ENCODE measurements around the gene EFNA4.

Gene EFNA4

GRCh38 chr1:155094622-155094948, 31.0 kb downstream of the EFNA4 start:
- Histone ChIP-seq H3K4me3 (ENCODE audit: low read length in 2 of 2) (no peak overlapping the region), H3K27ac (ENCODE audit: low read length) (peak overlapping the region; percentile 62), H3K27me3 (ENCODE audit: control insufficient read depth in 1 of 2, insufficient read depth in 2 of 2, low read length in 2 of 2) (no peaks in the 10 kb centered on the region), H3K9ac (ENCODE audit: low read length in 2 of 2) (peak overlapping the region; percentile 14 to 36), H3K4me1 (ENCODE audit: control insufficient read depth, insufficient read depth, low read length) (peaks cover 23% of the 10 kb centered on the region), H3K36me3 (ENCODE audit: control insufficient read depth in 2 of 2, insufficient read depth in 2 of 2, low read length in 2 of 2) (no peaks in the 10 kb centered on the region), H3K9me3 (ENCODE audit: control insufficient read depth in 2 of 2, low read length in 2 of 2) (no peaks in the 10 kb centered on the region)

GRCh38 chr1:155099331-155099730, 35.8 kb downstream of the EFNA4 start:
- Histone ChIP-seq H3K9me3 (ENCODE audit: control insufficient read depth in 2 of 2, low read length in 2 of 2) (no peaks in the 10 kb centered on the region), H3K4me1 (ENCODE audit: control insufficient read depth, insufficient read depth, low read length) (peaks cover 3% of the 10 kb centered on the region), H3K9ac (ENCODE audit: low read length in 2 of 2) (no peak overlapping the region), H3K36me3 (ENCODE audit: control insufficient read depth in 2 of 2, insufficient read depth in 2 of 2, low read length in 2 of 2) (no peaks in the 10 kb centered on the region), H3K4me3 (ENCODE audit: low read length in 2 of 2) (no peak overlapping the region), H3K27ac (ENCODE audit: low read length) (no peak overlapping the region), H3K27me3 (ENCODE audit: control insufficient read depth in 1 of 2, insufficient read depth in 2 of 2, low read length in 2 of 2) (no peaks in the 10 kb centered on the region)

- Histone ChIP-seq H3K9me3 (ENCODE audit: control insufficient read depth in 2 of 2, low read length in 2 of 2) (no peaks in the 10 kb centered on the region), H3K4me3 (ENCODE audit: low read length in 2 of 2) (no peak overlapping the region), H3K27me3 (ENCODE audit: control insufficient read depth in 1 of 2, insufficient read depth in 2 of 2, low read length in 2 of 2) (no peaks in the 10 kb centered on the region), H3K36me3 (ENCODE audit: control insufficient read depth in 2 of 2, insufficient read depth in 2 of 2, low read length in 2 of 2) (no peaks in the 10 kb centered on the region), H3K9ac (ENCODE audit: low read length in 2 of 2) (no peak overlapping the region), H3K4me1 (ENCODE audit: control insufficient read depth, insufficient read depth, low read length) (no peaks in the 10 kb centered on the region), H3K27ac (ENCODE audit: low read length) (no peak overlapping the region)
Measured at GRCh38 chr1:155103325-155103724, 39.8 kb downstream of the EFNA4 start.

- no peaks in the 10 kb centered on the region for H3K4me1 ChIP-seq (ENCODE audit: control insufficient read depth, insufficient read depth, low read length)
- H3K27me3 ChIP-seq (ENCODE audit: control insufficient read depth in 1 of 2, insufficient read depth in 2 of 2, low read length in 2 of 2), result no peaks in the 10 kb centered on the region
- H3K4me3 ChIP-seq (ENCODE audit: low read length in 2 of 2), result no peak overlapping the region
- H3K9ac ChIP-seq (ENCODE audit: low read length in 2 of 2), result no peak overlapping the region
- no peaks in the 10 kb centered on the region for H3K9me3 ChIP-seq (ENCODE audit: control insufficient read depth in 2 of 2, low read length in 2 of 2)
- H3K36me3 ChIP-seq (ENCODE audit: control insufficient read depth in 2 of 2, insufficient read depth in 2 of 2, low read length in 2 of 2), result no peaks in the 10 kb centered on the region
- H3K27ac ChIP-seq (ENCODE audit: low read length), result no peak overlapping the region
Measured at GRCh38 chr1:155104605-155105534, 41.3 kb downstream of the EFNA4 start.

- Histone ChIP-seq H3K36me3 (ENCODE audit: control insufficient read depth in 2 of 2, insufficient read depth in 2 of 2, low read length in 2 of 2) (no peaks in the 10 kb centered on the region), H3K4me1 (ENCODE audit: control insufficient read depth, insufficient read depth, low read length) (no peaks in the 10 kb centered on the region), H3K9ac (ENCODE audit: low read length in 2 of 2) (no peak overlapping the region), H3K4me3 (ENCODE audit: low read length in 2 of 2) (no peak overlapping the region), H3K27ac (ENCODE audit: low read length) (no peak overlapping the region), H3K27me3 (ENCODE audit: control insufficient read depth in 1 of 2, insufficient read depth in 2 of 2, low read length in 2 of 2) (no peaks in the 10 kb centered on the region), H3K9me3 (ENCODE audit: control insufficient read depth in 2 of 2, low read length in 2 of 2) (no peaks in the 10 kb centered on the region)
Measured at GRCh38 chr1:155105604-155106011, 42.1 kb downstream of the EFNA4 start.

- Histone ChIP-seq H3K4me1 (ENCODE audit: control insufficient read depth, insufficient read depth, low read length) (no peaks in the 10 kb centered on the region), H3K36me3 (ENCODE audit: control insufficient read depth in 2 of 2, insufficient read depth in 2 of 2, low read length in 2 of 2) (no peaks in the 10 kb centered on the region), H3K4me3 (ENCODE audit: low read length in 2 of 2) (no peak overlapping the region), H3K27ac (ENCODE audit: low read length) (no peak overlapping the region), H3K27me3 (ENCODE audit: control insufficient read depth in 1 of 2, insufficient read depth in 2 of 2, low read length in 2 of 2) (no peaks in the 10 kb centered on the region), H3K9me3 (ENCODE audit: control insufficient read depth in 2 of 2, low read length in 2 of 2) (no peaks in the 10 kb centered on the region), H3K9ac (ENCODE audit: low read length in 2 of 2) (no peak overlapping the region)
Measured at GRCh38 chr1:155106862-155107261, 43.3 kb downstream of the EFNA4 start.

- Histone ChIP-seq H3K4me3 (ENCODE audit: low read length in 2 of 2) (no peak overlapping the region), H3K9ac (ENCODE audit: low read length in 2 of 2) (no peak overlapping the region), H3K27ac (ENCODE audit: low read length) (no peak overlapping the region)
Measured at GRCh38 chr1:155107309-155108264, 44.0 kb downstream of the EFNA4 start.

GRCh38 chr1:155108296-155108695, 44.8 kb downstream of the EFNA4 start:
- no peaks in the 10 kb centered on the region for H3K27me3 ChIP-seq (ENCODE audit: control insufficient read depth in 1 of 2, insufficient read depth in 2 of 2, low read length in 2 of 2)
- H3K9ac ChIP-seq (ENCODE audit: low read length in 2 of 2), result no peak overlapping the region
- H3K4me1 ChIP-seq (ENCODE audit: control insufficient read depth, insufficient read depth, low read length), result no peaks in the 10 kb centered on the region
- H3K9me3 ChIP-seq (ENCODE audit: control insufficient read depth in 2 of 2, low read length in 2 of 2), result no peaks in the 10 kb centered on the region
- H3K4me3 ChIP-seq (ENCODE audit: low read length in 2 of 2), result no peak overlapping the region
- no peaks in the 10 kb centered on the region for H3K36me3 ChIP-seq (ENCODE audit: control insufficient read depth in 2 of 2, insufficient read depth in 2 of 2, low read length in 2 of 2)
- H3K27ac ChIP-seq (ENCODE audit: low read length), result no peak overlapping the region

More at GRCh38 chr1:155107309-155108264, 44.0 kb downstream of the EFNA4 start:
- Histone ChIP-seq H3K9me3 (ENCODE audit: control insufficient read depth in 2 of 2, low read length in 2 of 2) (no peaks in the 10 kb centered on the region), H3K36me3 (ENCODE audit: control insufficient read depth in 2 of 2, insufficient read depth in 2 of 2, low read length in 2 of 2) (no peaks in the 10 kb centered on the region), H3K27me3 (ENCODE audit: control insufficient read depth in 1 of 2, insufficient read depth in 2 of 2, low read length in 2 of 2) (no peaks in the 10 kb centered on the region), H3K4me1 (ENCODE audit: control insufficient read depth, insufficient read depth, low read length) (no peaks in the 10 kb centered on the region)

- no peak overlapping the region for H3K9ac ChIP-seq (ENCODE audit: low read length in 2 of 2)
- no peaks in the 10 kb centered on the region for H3K36me3 ChIP-seq (ENCODE audit: control insufficient read depth in 2 of 2, insufficient read depth in 2 of 2, low read length in 2 of 2)
- no peaks in the 10 kb centered on the region for H3K4me1 ChIP-seq (ENCODE audit: control insufficient read depth, insufficient read depth, low read length)
- no peak overlapping the region for H3K4me3 ChIP-seq (ENCODE audit: low read length in 2 of 2)
- no peaks in the 10 kb centered on the region for H3K27me3 ChIP-seq (ENCODE audit: control insufficient read depth in 1 of 2, insufficient read depth in 2 of 2, low read length in 2 of 2)
- H3K27ac ChIP-seq (ENCODE audit: low read length), result no peak overlapping the region
- no peaks in the 10 kb centered on the region for H3K9me3 ChIP-seq (ENCODE audit: control insufficient read depth in 2 of 2, low read length in 2 of 2)
Measured at GRCh38 chr1:155110381-155110780, 46.8 kb downstream of the EFNA4 start.

- H3K4me3 ChIP-seq (ENCODE audit: low read length in 2 of 2), result no peak overlapping the region
- H3K27ac ChIP-seq (ENCODE audit: low read length), result no peak overlapping the region
Measured at GRCh38 chr1:155110826-155111225, 47.3 kb downstream of the EFNA4 start.

More at GRCh38 chr1:155110826-155111225, 47.3 kb downstream of the EFNA4 start:
- H3K36me3 ChIP-seq (ENCODE audit: control insufficient read depth in 2 of 2, insufficient read depth in 2 of 2, low read length in 2 of 2), result no peaks in the 10 kb centered on the region
- no peak overlapping the region for H3K9ac ChIP-seq (ENCODE audit: low read length in 2 of 2)
- H3K27me3 ChIP-seq (ENCODE audit: control insufficient read depth in 1 of 2, insufficient read depth in 2 of 2, low read length in 2 of 2), result no peaks in the 10 kb centered on the region
- H3K4me1 ChIP-seq (ENCODE audit: control insufficient read depth, insufficient read depth, low read length), result no peaks in the 10 kb centered on the region
- H3K9me3 ChIP-seq (ENCODE audit: control insufficient read depth in 2 of 2, low read length in 2 of 2), result no peaks in the 10 kb centered on the region

Measured in stomach smooth muscle (tissue), 2 donors.